NCI-H460 (cell line): ENCODE results near the gene SOX6. TPM values are rescaled to one million over a fixed set of nuclear protein-coding genes. Genes with fewer than 3 reads are reported as not detected.
A peak's percentile ranks its signal among the peaks of the same experiment; 100 is the strongest.
"Not testable (repeated sequence)": the region's sequence is repeated elsewhere in the genome, so short reads cannot be mapped to it uniquely, and the experiment has no call there.

ENCODE experiments used
- DNase-seq: peaks from one replicate; pipeline ENCODE4 v3.0.0-alpha.2; 2016; ENCODE audit warnings: low read depth; ENCODE audit errors: extremely low read depth
- total RNA-seq: library from RNA; depleted of rRNA; stranded (reverse); fragments of >200 nt; shearing (Covaris generic); gene quantifications from 2 replicates; pipeline ENCODE4 v1.2.3, GENCODE V29; 2014

The SOX6 gene
- total RNA-seq, 1 experiment from 2014 or later, result 17.2 TPM

DNA sequence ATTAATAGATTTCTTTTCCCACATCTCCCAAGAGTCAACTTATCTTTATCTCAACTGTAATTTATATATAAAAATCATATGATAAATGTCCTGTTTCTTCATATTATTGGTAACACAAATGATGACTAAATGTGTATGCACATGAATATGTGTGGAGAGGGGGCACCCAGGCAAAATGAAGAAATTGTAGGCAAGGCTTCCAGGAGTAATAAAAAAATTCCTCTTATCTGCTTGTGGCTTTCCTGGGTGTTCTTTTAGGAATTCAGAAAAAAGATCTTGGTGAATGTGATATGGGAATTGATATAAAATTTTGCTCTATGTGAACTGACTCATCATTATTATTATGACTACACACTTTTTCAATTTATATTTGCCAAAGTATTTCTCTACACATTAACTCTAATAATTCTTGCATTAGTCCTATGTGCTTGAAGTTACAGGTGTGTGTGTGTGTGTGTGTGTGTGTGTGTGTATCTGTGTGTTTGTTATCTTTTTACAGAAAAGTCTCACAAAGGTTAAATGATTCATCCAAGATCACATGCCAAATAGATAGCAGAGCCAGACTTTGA, 197.8 kb downstream of the SOX6 start:
- DNase-seq, result no peak

DNA sequence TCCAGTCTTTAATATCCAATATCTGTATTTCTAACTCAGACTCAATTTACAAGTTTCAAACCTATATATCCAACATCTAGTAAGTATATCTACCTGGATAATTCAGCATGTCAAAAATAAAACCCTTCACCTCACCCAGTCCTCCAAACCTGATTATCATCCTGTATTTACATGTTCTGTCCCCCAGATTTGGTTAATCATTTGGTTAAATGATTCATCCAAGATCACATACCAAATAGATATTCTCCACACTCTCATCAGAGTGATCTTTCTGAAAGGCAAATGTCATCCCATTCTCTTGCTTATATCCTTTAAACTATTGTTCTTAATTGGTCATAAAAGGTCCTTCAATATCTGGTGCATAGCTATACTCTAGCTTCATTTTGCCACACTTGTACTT, 199.0 kb downstream of the SOX6 start:
- no peak for DNase-seq

DNA sequence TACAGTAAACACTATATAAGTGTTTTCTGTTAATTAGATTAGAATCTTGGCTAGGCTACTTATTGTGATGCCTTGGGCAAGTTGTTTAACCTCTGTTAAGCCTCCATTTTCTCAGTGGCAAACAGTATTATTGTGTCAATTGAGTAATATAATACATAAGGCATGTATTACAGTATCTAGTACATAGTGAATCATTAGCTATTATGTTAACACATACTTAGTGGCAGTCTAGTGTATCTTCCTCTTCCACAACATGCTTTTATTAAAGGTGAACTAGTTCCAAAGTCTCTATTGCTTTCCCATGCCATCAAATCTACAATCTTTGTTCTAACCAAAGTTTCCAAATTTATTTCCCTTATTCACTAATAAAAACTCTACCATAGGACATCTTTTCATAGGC, 200.9 kb downstream of the SOX6 start:
- DNase-seq, result no peak

DNA sequence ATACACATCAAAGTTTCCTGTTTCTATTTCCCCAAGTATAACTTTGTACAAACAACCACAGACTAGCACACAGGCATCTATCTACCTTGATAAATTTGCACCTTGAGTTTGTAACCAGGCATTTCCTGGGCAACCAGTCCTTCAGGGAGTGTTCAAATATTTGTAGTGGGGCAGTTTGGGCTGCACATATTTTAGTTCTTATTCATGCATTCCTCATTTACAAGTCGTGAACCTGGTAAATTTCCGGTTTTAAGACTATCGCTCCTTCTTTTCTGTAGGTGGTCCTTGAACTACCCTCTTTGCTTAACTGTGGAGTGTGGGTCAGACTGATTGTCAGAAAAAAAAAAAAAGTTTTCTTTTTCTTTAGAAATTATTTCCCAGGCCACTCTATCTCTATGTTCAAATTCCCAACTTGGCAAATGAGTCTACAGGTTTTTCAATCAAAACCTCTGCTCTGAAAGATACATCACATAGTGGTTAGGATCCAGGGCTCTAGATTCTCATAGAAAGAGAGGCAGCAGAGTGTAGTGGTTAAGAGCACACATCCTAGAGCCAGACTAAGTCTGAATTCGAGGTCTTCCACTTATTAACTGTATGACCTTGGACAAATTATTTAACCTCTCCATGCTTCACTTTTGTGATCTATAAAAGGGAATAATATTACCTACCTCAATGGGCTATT, 201.5 kb downstream of the SOX6 start:
- DNase-seq, result no peak

DNA sequence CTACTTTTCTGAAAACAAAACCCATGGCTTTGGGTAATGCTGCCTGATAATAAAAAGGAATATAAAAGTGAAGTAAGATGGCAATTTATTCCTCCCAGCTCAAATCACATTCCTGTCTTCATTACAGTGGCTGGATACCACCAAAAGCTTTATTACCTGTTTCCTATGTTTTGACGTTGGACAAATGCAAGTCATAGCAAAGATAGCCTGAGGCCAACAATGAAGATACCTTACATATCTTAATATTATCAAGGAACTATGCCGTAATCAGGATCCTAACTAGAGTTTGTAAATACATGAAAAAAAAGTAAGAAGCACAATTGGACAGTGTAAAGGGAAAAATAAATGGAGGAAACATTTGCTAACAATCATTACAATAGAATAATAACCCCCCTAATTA, 202.4 kb downstream of the SOX6 start:
- DNase-seq, result no peak

DNA sequence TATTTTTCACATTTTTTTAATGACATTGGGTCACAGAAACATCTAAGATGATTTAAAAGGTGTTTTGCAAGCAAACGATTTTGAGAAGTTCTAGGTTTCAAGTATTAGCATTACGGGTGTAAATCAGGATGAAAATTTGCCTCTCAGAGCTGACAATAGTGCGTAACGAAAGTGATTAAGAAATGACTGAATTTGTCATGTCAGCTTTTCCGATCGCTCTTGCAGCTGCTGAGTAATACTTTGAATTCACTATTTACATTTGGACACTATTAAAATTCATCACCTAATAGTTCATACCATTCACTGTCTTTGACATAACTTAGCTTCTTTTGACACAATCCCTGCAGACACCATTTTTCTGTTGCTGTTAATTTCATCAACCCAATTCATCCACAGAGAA, 205.2 kb downstream of the SOX6 start:
- DNase-seq, result no peak

DNA sequence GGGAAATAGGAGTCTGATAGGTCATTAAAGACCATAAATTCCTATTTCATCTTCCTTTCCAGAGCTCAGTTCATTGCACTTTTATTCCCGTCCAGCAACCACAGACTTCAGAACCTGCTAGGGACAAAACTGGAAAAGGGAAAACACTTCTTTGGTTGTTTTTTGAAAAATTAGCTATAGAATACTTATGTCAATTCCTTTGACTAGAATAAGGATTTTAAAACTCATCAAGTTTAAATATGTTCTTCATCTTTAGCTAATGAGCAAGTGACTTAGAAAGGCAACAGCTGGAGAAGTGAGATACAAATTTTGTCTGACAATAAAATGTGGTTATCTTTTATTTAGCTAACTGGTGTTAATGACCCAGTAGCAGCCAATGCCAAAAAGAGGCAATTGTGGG, 206.9 kb downstream of the SOX6 start:
- DNase-seq, result no peak

DNA sequence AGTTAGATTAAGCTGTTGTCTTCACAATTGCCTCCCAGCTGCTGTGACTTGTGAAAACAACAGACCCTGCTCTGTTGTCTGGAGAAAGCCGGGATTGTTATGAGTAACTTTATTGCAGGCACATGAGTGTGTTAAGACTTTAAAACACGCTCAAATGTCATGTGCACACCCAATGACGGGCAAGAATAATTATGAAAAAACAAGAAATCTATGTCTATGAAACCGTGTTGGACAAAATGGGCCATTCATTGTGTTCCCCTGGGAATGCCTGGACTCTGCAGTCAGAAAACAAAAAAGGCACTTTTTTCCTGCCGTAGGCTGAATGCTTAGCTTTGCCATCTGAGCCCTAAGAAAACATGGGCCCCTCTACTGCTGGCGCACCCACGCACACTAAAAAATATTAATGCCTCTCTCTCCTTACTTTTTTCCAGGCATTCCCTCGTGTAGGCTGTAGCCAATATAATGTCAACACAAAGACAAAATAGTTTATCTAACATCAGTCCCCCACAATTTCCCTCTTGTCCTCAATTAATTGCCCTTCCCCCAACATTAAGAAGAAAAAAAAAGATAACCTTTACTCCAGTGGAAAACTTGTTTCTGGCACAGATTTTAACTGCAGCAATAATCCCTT, 207.9 kb downstream of the SOX6 start:
- DNase-seq, result peak; percentile 29

DNA sequence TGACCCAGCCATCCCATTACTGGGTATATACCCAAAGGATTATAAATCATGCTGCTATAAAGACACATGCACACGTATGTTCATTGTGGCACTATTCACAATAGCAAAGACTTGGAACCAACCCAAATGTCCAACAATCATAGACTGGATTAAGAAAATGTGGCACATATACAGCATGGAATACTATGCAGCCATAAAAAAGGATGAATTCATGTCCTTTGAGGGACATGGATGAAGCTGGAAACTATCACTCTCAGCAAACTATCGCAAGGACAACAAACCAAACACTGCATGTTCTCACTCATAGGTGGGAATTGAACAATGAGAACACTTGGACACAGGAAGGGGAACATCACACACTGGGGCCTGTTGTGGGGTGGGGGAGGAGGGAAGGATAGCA, 209.4 kb downstream of the SOX6 start:
- DNase-seq, result not testable (repeated sequence)

DNA sequence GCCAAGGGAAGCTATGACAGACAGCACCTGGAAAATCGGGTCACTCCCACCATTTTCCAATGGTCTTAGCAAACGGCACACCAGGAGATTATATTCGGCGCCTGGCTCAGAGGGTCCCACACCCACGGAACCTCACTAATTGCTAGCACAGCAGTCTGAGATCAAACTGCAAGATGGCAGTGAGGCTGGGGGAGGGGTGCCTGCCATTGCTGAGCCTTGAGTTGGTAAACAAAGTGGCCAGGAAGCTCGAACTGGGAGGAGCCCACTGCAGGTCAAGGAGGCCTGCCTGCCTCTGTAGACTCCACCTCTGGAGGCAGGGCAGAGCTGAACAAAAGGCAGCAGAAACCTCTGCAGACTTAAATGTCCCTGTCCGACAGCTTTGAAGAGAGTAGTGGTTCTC, 214.7 kb downstream of the SOX6 start:
- DNase-seq, result not testable (repeated sequence)

DNA sequence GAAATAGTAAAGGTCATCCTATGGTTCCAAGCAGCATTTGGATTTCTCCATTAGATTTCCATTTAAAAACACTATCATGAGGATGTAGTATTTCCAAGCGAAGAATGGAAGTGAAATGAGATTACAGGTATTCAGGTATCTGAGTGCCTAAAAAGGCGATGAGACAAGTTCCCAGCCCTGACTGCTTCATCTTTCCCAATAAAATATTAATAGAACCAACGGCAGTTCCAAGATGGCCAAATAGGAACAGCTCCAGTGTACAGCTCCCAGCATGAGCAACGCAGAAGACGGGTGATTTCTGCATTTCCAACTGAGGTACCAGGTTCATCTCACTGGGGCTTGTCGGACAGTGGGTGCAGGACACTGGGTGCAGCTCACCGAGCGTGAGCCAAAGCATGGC, 215.2 kb downstream of the SOX6 start:
- not testable (repeated sequence) for DNase-seq

DNA sequence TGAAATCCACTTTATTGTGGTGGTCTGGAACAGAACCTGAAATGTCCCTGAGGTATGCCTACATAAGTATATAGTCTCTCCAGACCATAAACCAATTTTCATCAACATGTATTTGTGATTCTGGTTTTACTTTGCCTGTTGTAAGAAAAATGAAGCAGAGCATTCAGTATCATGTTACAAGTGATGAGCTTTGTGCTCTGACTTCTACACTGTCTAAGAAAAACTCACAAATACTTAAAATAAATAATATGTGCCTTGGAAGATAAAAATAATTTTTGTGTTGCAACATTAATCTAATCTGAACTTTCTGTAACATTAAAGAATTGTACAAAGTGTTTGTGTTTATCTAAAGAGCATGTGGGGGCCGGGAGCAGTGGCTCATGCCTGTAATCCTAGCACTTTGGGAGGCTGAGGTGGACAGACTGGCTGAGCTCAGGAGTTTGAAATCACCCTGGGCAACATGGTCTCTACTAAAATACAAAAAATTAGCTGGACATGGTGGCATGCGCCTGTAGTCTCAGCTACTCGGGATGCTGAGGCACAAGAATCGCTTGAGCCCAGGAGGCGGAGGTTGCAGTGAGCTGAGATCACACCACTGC, 219.5 kb downstream of the SOX6 start:
- DNase-seq, result no peak

DNA sequence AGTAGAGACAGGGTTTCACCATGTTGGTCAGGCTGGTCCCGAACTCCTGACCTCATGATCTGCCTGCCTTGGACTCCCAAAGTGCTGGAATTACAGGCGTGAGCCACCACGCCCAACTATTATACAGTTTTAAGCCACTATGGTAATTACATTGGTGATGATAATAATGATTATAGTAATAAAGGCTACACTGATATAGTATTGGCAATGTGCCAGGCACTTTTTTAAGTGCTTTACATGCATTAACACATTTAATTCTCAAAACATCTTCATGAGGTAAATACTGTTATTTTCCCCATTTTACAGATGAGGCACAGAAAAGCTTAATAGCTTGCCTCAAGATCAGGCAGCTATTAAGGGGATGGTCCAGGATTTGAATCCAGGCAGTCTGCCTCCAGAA, 222.5 kb downstream of the SOX6 start:
- no peak for DNase-seq

DNA sequence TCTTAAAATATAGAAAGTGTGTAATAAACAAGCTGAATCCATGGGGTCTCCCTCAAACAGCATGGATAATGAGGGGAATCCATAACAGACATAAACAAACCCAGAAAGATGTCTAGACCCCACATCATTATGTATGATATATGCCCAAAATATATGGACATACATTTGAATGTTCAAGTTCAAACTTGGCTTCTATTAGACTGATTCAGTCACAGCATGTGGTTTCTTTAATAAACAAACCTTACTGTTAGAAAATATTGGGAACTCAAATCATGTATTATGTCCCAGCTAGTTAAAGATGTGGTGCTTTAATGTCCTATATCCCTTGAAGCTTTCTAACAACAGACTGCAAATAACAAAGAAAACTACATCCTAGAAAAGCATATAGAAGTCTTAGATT, 228.6 kb downstream of the SOX6 start:
- no peak for DNase-seq

DNA sequence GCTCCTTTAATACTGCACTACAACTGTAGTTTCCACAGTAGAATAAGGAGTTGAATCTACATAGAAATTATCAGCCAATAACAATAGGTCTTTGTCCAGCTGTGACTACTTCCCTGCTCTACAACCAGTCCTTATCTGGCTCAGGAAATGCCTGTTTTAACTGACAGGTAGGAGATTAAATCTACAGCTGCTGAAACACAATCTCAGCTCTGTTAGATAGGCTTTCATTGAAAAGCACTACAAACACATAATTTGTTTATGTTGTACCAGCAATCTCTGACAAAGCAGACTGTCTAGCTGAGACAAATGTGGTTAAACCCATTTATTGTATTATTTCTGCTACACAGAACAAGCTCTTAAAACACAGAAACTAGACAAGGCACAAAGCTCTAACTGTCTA, 230.0 kb downstream of the SOX6 start:
- no peak for DNase-seq

DNA sequence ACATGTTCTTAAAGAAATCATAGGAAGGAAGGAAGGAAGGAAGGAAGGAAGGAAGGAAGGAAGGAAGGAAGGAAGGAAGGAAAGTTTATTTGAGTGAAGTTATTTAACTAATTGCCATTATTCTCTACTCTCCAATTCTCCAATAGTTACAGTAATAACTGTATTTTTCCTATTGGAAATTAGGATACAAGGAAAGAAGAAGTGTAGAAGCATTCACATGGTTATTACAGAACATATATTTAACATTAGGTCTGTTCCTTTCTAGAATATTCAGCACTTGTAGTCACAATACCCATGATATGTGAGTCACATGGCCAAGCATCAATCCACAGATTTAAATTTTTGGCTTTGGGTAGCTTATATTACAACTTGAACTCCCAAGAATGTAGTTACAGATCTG, 230.6 kb downstream of the SOX6 start:
- no peak for DNase-seq

DNA sequence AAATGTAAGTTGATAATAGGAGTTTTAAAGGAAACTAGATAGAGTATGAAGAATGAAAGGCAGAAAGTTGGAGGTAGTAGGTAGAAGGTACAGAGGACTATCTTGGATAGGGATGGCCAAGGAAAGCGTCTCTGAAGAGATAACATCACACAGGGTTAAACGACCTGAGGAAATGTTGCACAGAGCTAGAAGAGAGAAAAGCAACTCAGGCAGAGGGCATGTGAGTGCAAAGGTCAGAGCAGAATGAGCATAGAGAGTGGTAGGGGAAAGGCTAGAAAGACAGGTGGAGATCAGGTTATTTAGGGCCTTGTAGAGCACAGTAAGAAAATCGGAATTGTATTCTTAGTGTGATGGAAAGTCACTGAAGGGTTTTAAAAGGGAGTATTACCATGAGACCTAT, 232.0 kb downstream of the SOX6 start:
- DNase-seq, result no peak

DNA sequence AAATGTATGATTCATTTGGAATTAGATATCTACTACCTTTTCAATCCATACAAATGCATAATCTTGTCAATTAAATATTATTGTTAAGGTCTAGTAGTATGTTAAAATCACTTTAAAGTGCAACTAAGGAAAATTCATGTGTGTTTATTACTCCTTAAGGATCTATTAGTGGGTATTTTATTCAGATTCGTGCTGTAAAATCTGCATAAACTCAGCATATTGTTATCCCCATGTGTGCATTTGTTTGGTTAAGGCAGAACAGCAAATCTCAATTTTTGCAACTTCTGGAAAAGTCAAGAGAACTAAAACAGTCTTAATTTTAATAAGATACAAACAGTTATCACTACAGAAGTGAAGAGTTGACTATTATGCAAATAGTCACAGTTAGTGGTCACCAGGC, 234.5 kb downstream of the SOX6 start:
- no peak for DNase-seq

DNA sequence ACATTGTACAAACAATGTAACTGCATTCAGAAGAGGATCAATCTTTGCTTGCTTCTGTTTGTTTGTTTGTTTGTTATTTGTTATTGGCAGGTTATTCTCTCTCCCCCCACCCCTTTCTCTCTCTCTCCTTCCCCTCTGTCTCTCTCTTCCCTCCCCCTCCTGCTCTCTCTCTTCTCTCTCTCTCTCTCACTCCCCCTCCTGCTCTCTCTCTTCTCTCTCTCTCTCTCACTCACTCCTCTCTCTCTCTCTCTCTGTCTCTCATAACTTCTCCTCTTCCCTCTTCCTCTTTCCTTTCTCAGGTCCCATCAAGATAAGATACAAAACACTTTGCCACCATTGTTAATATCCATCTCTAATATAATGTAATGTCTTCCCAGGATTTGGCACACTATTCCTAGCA, 236.3 kb downstream of the SOX6 start:
- DNase-seq, result no peak

DNA sequence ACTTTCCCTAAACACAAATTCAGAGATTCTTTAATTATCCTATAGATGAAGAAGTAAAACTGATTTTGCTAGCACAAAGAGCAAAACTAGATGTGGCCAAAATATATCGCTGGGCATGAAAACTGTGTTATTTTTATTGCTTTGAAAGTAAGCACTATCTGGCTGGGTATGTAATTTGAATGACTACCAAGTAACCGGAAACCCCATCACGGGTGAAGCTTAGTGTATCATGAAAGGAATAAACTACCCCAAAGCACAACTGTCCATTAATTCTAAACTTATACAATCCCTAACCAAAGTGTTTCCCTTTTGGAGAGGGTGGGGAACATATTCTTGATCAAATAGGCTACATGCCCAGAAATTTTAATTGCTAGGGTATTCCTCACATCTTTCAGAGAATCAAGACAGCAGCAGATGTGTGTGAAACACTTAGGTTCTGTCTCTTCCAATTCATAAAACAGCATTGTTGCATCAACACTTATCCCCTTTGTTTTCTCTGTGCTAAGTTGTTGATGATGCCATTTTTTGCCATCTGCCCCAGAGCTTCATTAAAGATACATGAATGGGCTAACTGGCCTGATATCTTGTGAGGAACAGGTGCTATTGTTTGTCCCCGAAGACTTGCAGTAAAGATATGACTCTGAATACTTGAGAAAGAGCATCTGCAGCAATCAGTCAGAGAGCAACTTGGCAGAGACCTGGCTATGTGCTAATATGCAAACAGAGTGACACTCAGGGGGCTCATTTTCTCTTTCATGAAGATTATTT, 238.2 kb downstream of the SOX6 start:
- DNase-seq, result no peak
